T-helper 1 cell treated with Interleukin-12 subunit alpha and Interleukin-12 subunit beta and Interleukin-4 antibody, amounts not matched to agents 30 μg/mL and 1 μg/mL, for 36 hours (primary cell): ENCODE data around the gene GLTP.
A peak's percentile ranks its signal among the peaks of the same experiment; 100 is the strongest.
"Not testable (repeated sequence)": the region's sequence is repeated elsewhere in the genome, so short reads cannot be mapped to it uniquely, and the experiment has no call there.

Experiments
- H3K27ac Mint-ChIP-seq: one replicate; pipeline ENCODE4 v1.8.0; 2021; ENCODE audit warnings: mild to moderate bottlenecking, mixed read lengths
- H3K27me3 Mint-ChIP-seq: one replicate; pipeline ENCODE4 v1.8.0; 2021; ENCODE audit warnings: low read depth, mixed read lengths
- H3K36me3 Mint-ChIP-seq: one replicate; pipeline ENCODE4 v1.8.0; 2021; ENCODE audit warnings: low read depth, mixed read lengths
- H3K4me1 Mint-ChIP-seq: one replicate; pipeline ENCODE4 v1.8.0; 2021; ENCODE audit warnings: low read depth, mixed read lengths
- H3K4me3 Mint-ChIP-seq: one replicate; pipeline ENCODE4 v1.8.0; 2021; ENCODE audit warnings: mild to moderate bottlenecking, moderate library complexity, mixed read lengths
- H3K9me3 Mint-ChIP-seq: one replicate; pipeline ENCODE4 v1.8.0; 2021; ENCODE audit warnings: mixed read lengths

GLTP gene

DNA sequence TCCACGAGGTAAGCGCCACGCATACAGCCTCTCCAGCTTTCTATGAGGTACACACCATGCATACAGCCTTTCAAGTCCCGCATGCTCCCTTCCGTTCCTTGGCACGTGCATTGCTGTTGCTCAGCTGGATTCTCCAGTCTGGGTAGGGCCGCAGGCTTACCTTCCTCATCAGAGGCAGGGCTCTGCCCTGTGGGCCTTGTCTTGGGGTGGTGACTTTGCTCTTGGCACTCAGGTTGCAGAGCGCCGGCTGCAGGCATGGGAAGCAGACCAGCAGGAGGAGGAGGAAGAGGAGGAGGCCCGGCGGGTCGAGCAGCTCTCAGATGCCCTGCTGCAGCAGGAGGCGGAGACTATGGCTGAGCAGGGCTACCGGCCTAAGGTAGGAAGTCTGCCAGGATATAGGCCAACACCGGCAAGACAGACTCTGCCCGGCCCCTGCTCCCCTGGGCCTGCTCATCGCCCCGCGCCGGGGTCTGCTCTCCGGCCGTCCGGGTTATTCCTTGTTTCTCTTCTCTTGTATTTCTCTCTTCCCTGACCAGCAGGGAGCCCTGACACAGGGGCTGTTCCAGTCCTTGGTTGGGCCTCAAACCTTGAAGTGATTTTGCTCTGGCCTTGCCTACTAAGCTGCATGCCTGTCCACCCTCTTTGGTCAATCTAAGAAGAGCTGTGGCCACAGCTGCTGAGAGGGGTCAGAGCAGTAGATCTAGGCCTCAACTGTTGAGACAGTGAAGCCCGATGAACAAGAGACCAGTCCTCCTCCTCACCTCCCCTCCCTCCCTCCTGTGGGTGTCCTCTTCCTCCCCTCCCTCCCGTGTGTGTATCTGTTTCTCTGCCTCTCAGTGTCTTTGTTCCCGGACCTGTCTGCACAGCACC is 35.1 kb upstream of the GLTP start:
- Mint-ChIP-seq H3K27ac (no peak overlapping the region), H3K36me3 (peaks cover 47% of the 10 kb centered on the region)

GRCh38 chr12:109914461-109914860 is 34.1 kb upstream of the GLTP start:
- no peaks in the 10 kb centered on the region for H3K27me3 Mint-ChIP-seq
- peaks cover 43% of the 10 kb centered on the region for H3K36me3 Mint-ChIP-seq
- no peak overlapping the region for H3K4me3 Mint-ChIP-seq
- H3K27ac Mint-ChIP-seq = no peak overlapping the region
- H3K4me1 Mint-ChIP-seq = peaks cover 1% of the 10 kb centered on the region
- H3K9me3 Mint-ChIP-seq = no peaks in the 10 kb centered on the region

More for the DNA sequence above, 35.1 kb upstream of the GLTP start:
- peaks cover 1% of the 10 kb centered on the region for H3K4me1 Mint-ChIP-seq
- no peak overlapping the region for H3K4me3 Mint-ChIP-seq
- no peaks in the 10 kb centered on the region for H3K27me3 Mint-ChIP-seq
- no peaks in the 10 kb centered on the region for H3K9me3 Mint-ChIP-seq

DNA sequence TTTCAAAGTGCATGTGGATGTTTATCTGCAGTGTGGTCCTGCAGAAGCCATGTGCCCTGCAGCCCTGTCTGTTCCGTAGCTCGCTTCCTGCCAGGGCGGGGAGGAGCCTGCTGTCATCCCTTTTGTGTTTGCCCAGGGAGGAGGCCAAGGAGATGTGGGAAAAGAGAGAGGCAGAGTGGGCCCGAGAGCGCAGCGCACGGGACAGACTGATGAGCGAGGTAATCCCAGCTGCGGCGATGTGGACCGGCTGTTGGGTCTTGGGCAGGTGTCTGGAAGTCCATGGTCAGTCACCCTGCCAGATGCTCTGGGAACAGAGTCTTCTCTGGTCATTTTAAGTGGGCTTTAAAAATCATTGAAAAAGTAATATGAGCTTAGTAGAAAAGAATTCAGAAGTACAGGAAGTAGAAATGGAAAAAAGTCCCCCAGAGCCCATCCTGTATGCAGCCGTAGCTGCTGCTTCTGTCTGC is 32.5 kb upstream of the GLTP start:
- H3K4me3 Mint-ChIP-seq = no peak overlapping the region
- peaks cover 47% of the 10 kb centered on the region for H3K36me3 Mint-ChIP-seq
- no peak overlapping the region for H3K27ac Mint-ChIP-seq
- H3K4me1 Mint-ChIP-seq = peaks cover 1% of the 10 kb centered on the region
- H3K9me3 Mint-ChIP-seq = no peaks in the 10 kb centered on the region
- no peaks in the 10 kb centered on the region for H3K27me3 Mint-ChIP-seq

- H3K4me3 Mint-ChIP-seq = no peak overlapping the region
- H3K27me3 Mint-ChIP-seq = no peaks in the 10 kb centered on the region
- peaks cover 54% of the 10 kb centered on the region for H3K36me3 Mint-ChIP-seq
- peaks cover 1% of the 10 kb centered on the region for H3K4me1 Mint-ChIP-seq
- H3K27ac Mint-ChIP-seq = no peak overlapping the region
- no peaks in the 10 kb centered on the region for H3K9me3 Mint-ChIP-seq
Measured at GRCh38 chr12:109910969-109911348, 30.6 kb upstream of the GLTP start.

DNA sequence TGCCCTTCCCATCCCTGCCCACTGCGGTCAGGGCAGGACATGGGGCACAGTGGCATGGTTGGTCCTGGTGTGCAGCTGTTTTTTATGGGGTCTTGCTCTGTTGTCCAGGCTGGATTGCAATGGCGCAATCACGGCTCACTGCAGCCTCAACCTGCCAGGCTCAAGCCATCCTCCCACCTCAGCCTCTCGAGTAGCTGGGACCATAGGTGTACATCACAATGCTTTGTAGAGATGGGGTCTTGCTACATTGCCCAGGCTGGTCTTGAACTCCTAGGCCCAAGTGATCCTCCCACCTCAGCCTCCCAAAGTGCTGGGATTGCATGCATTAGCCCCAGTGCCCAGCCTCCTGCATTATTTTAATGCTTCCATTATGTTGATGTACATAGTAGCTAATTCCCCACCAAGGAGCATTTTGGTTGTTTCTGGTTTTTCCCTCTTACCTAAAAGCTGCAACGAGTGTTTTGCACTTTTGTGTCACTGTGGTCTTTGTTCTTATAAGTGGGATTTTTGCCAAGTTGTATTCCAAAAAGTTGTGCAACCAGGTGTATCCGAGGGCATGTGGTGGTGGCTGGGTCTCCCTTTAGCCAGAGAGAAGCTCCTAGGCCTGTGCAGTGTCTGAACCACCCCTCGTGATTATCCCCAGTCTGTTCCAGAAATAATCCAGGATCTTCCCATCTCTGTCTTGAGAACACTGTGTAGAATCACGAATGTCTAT is 30.1 kb upstream of the GLTP start:
- Mint-ChIP-seq H3K27ac (no peak overlapping the region), H3K9me3 (no peaks in the 10 kb centered on the region), H3K27me3 (no peaks in the 10 kb centered on the region)

GRCh38 chr12:109905301-109905700 is 25.0 kb upstream of the GLTP start:
- H3K36me3 Mint-ChIP-seq = peaks cover 39% of the 10 kb centered on the region
- H3K4me1 Mint-ChIP-seq = peaks cover 11% of the 10 kb centered on the region
- H3K27ac Mint-ChIP-seq = no peak overlapping the region
- no peak overlapping the region for H3K4me3 Mint-ChIP-seq
- no peaks in the 10 kb centered on the region for H3K27me3 Mint-ChIP-seq
- H3K9me3 Mint-ChIP-seq = no peaks in the 10 kb centered on the region

More for the DNA sequence above, 30.1 kb upstream of the GLTP start:
- Mint-ChIP-seq H3K36me3 (peaks cover 54% of the 10 kb centered on the region), H3K4me1 (peaks cover 1% of the 10 kb centered on the region), H3K4me3 (no peak overlapping the region)

GRCh38 chr12:109902891-109903418 is 22.6 kb upstream of the GLTP start:
- Mint-ChIP-seq H3K36me3 (peaks cover 29% of the 10 kb centered on the region), H3K4me3 (no peak overlapping the region)

GRCh38 chr12:109900752-109901580 is 20.6 kb upstream of the GLTP start:
- H3K4me3 Mint-ChIP-seq = peak overlapping the region; percentile 85
- H3K27ac Mint-ChIP-seq = peak overlapping the region; percentile 83
- no peaks in the 10 kb centered on the region for H3K9me3 Mint-ChIP-seq
- no peaks in the 10 kb centered on the region for H3K27me3 Mint-ChIP-seq
- H3K4me1 Mint-ChIP-seq = peaks cover 14% of the 10 kb centered on the region
- peaks cover 15% of the 10 kb centered on the region for H3K36me3 Mint-ChIP-seq

More at GRCh38 chr12:109902891-109903418, 22.6 kb upstream of the GLTP start:
- Mint-ChIP-seq H3K4me1 (peaks cover 14% of the 10 kb centered on the region), H3K27ac (no peak overlapping the region), H3K27me3 (no peaks in the 10 kb centered on the region), H3K9me3 (no peaks in the 10 kb centered on the region)

DNA sequence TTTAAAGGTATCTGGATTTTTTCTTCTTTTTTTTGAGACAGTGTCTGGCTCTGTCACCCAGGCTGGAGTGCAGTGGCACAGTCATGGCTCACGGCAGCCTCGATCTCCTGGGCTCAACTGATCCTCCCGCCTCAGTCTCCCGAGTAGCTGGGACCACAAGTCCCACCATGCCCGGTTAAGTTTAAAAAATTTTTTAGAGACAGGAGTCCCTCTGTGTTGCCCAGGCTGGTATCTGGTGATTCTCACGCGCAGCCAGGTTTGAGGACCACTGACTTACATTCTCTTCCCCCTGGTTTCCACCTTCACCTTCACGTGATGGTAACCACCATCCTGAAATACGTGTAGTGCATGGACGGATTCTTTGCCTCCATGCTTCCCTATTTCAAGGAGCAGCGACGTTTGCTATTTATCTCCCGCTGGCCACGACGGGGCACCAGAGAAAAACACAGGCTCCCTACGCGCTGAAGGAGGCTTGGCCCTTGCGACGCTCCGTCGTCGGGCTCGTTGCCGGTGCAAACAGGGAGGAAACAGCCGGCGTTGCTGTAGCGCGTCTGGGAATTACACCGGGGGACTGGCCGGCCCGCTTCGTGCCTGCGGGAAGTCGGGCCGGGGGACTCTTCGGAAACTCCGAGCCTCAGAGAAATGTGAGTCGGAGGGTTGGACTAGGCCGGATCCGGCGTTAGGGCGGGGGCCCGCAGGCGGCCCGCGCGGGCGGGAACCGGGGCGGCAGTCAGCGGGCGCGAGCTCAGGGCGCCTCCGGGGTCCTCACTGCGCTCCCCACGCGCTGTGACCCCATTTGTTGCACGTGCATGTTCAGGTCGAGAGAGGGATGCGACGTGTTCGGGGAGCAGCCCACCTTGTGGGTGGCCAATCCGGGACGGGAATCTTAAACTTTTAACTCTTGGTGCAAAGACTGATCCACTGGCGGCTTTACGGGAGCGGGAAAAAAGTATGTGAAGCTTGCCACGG is 19.7 kb upstream of the GLTP start, which contains the start of gene TCHP:
Gene TCHP (plus strand): TSS at position 492 of the 969 bp plus-strand sequence. CDS start 2,753 bp downstream, outside the sequence.
- Mint-ChIP-seq H3K27ac (peak within 1 kb of the TSS; percentile 96), H3K9me3 (no peaks in the 10 kb centered on the region), H3K4me1 (peaks cover 14% of the 10 kb centered on the region), H3K27me3 (no peaks in the 10 kb centered on the region), H3K4me3 (peak within 1 kb of the TSS; percentile 85), H3K36me3 (peaks cover 12% of the 10 kb centered on the region)

DNA sequence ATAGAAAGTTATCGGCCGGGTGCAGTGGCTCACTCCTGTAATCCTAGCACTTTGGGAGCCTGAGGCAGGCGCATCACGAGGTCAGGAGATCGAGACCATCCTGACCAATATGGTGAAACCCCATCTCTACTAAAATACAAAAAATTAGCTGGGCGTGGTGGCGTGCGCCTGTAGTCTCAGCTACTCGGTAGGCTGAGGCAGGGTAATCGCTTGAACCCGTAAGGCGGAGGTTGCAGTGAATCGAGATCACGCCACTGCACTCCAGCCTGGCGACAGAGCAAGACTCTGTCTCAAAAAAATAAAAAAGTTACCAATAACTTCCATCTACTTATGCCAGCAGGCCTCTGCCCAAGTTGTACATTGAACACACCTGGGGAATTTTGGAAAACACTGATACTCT is 19.0 kb upstream of the GLTP start:
- H3K36me3 Mint-ChIP-seq = not testable (repeated sequence)
- H3K4me3 Mint-ChIP-seq = peak overlapping the region; percentile 85

GRCh38 chr12:109897029-109897428 is 16.7 kb upstream of the GLTP start:
- Mint-ChIP-seq H3K36me3 (no peaks in the 10 kb centered on the region), H3K27ac (no peak overlapping the region), H3K4me1 (peaks cover 26% of the 10 kb centered on the region), H3K9me3 (no peaks in the 10 kb centered on the region), H3K27me3 (no peaks in the 10 kb centered on the region), H3K4me3 (no peak overlapping the region)

More for the DNA sequence above, 19.0 kb upstream of the GLTP start:
- peaks cover 14% of the 10 kb centered on the region for H3K4me1 Mint-ChIP-seq
- peak overlapping the region; percentile 8 for H3K27ac Mint-ChIP-seq
- not testable (repeated sequence) for H3K27me3 Mint-ChIP-seq, H3K9me3 Mint-ChIP-seq

GRCh38 chr12:109896188-109896587 is 15.8 kb upstream of the GLTP start:
- H3K9me3 Mint-ChIP-seq = no peaks in the 10 kb centered on the region
- H3K27ac Mint-ChIP-seq = no peak overlapping the region
- H3K4me1 Mint-ChIP-seq = peaks cover 20% of the 10 kb centered on the region
- no peak overlapping the region for H3K4me3 Mint-ChIP-seq
- H3K36me3 Mint-ChIP-seq = no peaks in the 10 kb centered on the region
- H3K27me3 Mint-ChIP-seq = no peaks in the 10 kb centered on the region

DNA sequence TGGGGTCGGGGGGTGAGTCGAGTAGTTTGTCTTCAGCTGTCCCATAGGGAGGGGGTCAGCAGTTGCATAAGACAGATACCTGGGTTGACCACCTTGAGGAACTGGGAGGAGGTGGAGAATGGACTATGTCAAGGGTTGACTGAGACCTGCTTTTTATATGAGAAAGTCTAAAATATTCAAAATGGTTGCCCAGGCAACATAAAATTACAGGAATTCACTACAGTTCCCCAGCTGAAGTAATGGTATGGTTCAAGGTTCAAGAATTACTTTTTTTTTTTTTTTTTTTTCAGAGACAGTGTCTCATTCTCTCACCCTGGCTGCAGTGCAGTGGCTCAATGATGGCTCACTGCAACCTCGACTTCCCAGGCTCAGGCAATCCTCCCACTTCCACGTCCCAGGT is 14.6 kb upstream of the GLTP start:
- Mint-ChIP-seq H3K4me1 (peaks cover 15% of the 10 kb centered on the region), H3K36me3 (no peaks in the 10 kb centered on the region), H3K27ac (no peak overlapping the region), H3K9me3 (no peaks in the 10 kb centered on the region), H3K27me3 (no peaks in the 10 kb centered on the region), H3K4me3 (no peak overlapping the region)
